Nephron progenitor cell (in vitro differentiated cells): ENCODE results near the gene STT3B.

Experiments
- DNase-seq: peaks from one replicate; pipeline ENCODE4 v3.0.0; 2021
- H3K27ac Mint-ChIP-seq: 2 replicates; pipeline ENCODE4 v1.8.0; 2021; ENCODE audit warnings: mild to moderate bottlenecking, moderate library complexity, mixed read lengths
- H3K27me3 Mint-ChIP-seq: 2 replicates; pipeline ENCODE4 v1.8.0; 2021; ENCODE audit warnings: mild to moderate bottlenecking, low read depth, mixed read lengths; ENCODE audit not compliant: poor library complexity
- H3K36me3 Mint-ChIP-seq: 2 replicates; pipeline ENCODE4 v1.8.0; 2021; ENCODE audit warnings: low read depth, mixed read lengths
- H3K4me1 Mint-ChIP-seq: 2 replicates; pipeline ENCODE4 v1.8.0; 2021; ENCODE audit warnings: mixed read lengths
- H3K4me3 Mint-ChIP-seq: 2 replicates; pipeline ENCODE4 v1.8.0; 2021; ENCODE audit warnings: mild to moderate bottlenecking, moderate library complexity, mixed read lengths
- H3K9me3 Mint-ChIP-seq: 2 replicates; pipeline ENCODE4 v1.8.0; 2021; ENCODE audit warnings: mild to moderate bottlenecking, moderate library complexity, mixed read lengths
- TF ChIP-seq, protein P1 (sequence below): fragments of 200-600 bp; sonication (generic); IDR thresholded peaks from 2 replicates; pipeline ENCODE4 v1.5.0; 2021; ENCODE audit warnings: antibody characterized with exemption

The STT3B gene

DNA sequence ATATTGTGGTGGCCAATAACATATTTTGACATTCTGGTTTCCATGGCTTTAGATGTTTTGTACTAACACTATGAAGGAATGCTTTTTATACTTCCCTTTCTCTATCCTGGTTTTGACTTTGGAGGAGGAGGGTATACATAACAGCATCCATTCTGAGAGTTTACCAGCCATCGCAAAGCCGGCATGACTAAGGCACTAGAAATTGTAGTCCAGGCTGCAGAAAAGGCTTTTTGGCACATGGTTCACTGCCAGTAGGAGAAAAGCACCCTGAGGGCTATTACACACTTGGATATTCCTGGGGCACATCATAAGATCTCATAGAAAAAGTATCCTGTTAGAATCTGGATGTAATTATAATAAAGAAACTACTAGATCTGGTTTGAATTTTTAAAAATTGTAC lies 101.8 kb downstream of the STT3B start:
- DNase-seq = no peak
- no peaks in the 10 kb centered on the region for H3K27me3 Mint-ChIP-seq
- no peaks in the 10 kb centered on the region for H3K9me3 Mint-ChIP-seq
- H3K36me3 Mint-ChIP-seq = peaks cover 72% of the 10 kb centered on the region
- no peak overlapping the region for H3K27ac Mint-ChIP-seq
- TF ChIP-seq, protein P1, sequence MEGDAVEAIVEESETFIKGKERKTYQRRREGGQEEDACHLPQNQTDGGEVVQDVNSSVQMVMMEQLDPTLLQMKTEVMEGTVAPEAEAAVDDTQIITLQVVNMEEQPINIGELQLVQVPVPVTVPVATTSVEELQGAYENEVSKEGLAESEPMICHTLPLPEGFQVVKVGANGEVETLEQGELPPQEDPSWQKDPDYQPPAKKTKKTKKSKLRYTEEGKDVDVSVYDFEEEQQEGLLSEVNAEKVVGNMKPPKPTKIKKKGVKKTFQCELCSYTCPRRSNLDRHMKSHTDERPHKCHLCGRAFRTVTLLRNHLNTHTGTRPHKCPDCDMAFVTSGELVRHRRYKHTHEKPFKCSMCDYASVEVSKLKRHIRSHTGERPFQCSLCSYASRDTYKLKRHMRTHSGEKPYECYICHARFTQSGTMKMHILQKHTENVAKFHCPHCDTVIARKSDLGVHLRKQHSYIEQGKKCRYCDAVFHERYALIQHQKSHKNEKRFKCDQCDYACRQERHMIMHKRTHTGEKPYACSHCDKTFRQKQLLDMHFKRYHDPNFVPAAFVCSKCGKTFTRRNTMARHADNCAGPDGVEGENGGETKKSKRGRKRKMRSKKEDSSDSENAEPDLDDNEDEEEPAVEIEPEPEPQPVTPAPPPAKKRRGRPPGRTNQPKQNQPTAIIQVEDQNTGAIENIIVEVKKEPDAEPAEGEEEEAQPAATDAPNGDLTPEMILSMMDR = no peak
- no peak overlapping the region for H3K4me3 Mint-ChIP-seq
- no peaks in the 10 kb centered on the region for H3K4me1 Mint-ChIP-seq

DNA sequence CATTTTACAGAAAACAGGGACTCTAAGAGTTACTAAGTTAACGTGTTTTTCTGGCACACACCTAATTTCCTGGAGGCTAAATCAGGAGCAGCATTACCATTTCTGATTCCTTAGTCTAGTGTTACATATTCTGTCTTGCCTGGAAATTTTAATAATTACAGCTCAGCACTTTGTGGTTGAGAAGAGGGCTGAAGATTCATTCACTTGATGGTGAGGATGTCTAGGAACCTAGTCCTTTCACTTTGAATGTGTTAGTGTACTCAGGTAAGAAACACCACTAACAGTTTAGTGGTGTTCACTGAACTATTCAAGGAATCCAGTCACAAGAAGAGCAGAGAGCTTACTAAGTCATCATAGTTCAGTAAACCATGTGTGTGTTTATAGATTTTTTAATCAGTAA lies 102.8 kb downstream of the STT3B start:
- peak overlapping the region; percentile 43 for H3K27ac Mint-ChIP-seq
- no peak overlapping the region for H3K4me3 Mint-ChIP-seq
- no peaks in the 10 kb centered on the region for H3K27me3 Mint-ChIP-seq
- H3K9me3 Mint-ChIP-seq = no peaks in the 10 kb centered on the region
- peaks cover 62% of the 10 kb centered on the region for H3K36me3 Mint-ChIP-seq
- DNase-seq = no peak
- TF ChIP-seq, protein P1 = no peak
- H3K4me1 Mint-ChIP-seq = no peaks in the 10 kb centered on the region

- DNase-seq = no peak
- peaks cover 57% of the 10 kb centered on the region for H3K36me3 Mint-ChIP-seq
- H3K4me1 Mint-ChIP-seq = no peaks in the 10 kb centered on the region
- no peak overlapping the region for H3K4me3 Mint-ChIP-seq
- no peak overlapping the region for H3K27ac Mint-ChIP-seq
- no peaks in the 10 kb centered on the region for H3K9me3 Mint-ChIP-seq
- TF ChIP-seq, protein P1 = no peak
- no peaks in the 10 kb centered on the region for H3K27me3 Mint-ChIP-seq
Observed at GRCh38 chr3:31636049-31636448, 103.3 kb downstream of the STT3B start.

DNA sequence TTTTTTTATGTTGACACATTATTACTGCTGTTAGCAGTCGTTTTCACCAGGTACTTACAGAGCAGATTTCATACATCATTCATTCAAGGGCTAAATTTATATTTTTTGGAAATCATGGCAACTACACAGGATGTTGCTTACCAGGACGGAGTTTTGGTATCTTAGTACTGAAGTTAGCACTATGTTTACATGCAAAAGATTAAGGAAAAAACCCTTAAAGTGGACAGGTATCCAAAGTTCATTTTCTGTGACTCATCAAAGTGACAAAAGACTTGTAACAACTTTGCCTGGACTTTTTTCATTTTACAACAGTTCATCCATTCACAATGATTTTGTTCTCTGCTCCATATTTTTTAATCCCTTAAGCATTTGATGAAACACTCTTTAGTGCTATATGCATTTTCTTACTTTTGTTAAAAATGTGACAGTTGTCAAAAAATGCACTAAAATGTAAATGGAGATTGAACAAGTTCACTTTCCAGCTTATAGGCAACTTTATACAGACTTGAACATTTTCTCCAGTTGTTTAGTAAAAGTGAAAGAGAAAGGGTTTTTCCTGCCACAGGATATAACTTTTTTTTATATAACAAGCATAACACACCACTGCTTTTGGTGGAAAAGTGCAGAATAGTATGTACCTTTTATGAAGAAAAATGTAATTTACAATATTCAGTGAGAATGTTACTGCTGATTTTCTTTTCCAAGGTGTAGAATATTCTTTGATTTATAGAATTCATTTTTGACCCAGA lies 104.1 kb downstream of the STT3B start:
- peaks cover 48% of the 10 kb centered on the region for H3K36me3 Mint-ChIP-seq
- TF ChIP-seq, protein P1 = no peak

GRCh38 chr3:31639828-31640227 lies 107.1 kb downstream of the STT3B start:
- Mint-ChIP-seq H3K27me3 (no peaks in the 10 kb centered on the region), H3K4me1 (no peaks in the 10 kb centered on the region), H3K9me3 (peaks cover 7% of the 10 kb centered on the region), H3K27ac (no peak overlapping the region), H3K4me3 (no peak overlapping the region), H3K36me3 (peaks cover 44% of the 10 kb centered on the region)
- TF ChIP-seq, protein P1 = no peak
- no peak for DNase-seq

More for the DNA sequence above, 104.1 kb downstream of the STT3B start:
- no peaks in the 10 kb centered on the region for H3K9me3 Mint-ChIP-seq
- no peaks in the 10 kb centered on the region for H3K27me3 Mint-ChIP-seq
- DNase-seq = no peak
- H3K27ac Mint-ChIP-seq = no peak overlapping the region
- H3K4me1 Mint-ChIP-seq = no peaks in the 10 kb centered on the region
- H3K4me3 Mint-ChIP-seq = no peak overlapping the region

GRCh38 chr3:31645256-31645655 lies 112.5 kb downstream of the STT3B start:
- TF ChIP-seq, protein P1 = no peak

More at GRCh38 chr3:31645256-31645655, 112.5 kb downstream of the STT3B start:
- DNase-seq = no peak
- no peak overlapping the region for H3K4me3 Mint-ChIP-seq
- H3K27me3 Mint-ChIP-seq = no peaks in the 10 kb centered on the region
- H3K9me3 Mint-ChIP-seq = peaks cover 58% of the 10 kb centered on the region
- H3K36me3 Mint-ChIP-seq = peaks cover 64% of the 10 kb centered on the region
- H3K4me1 Mint-ChIP-seq = no peaks in the 10 kb centered on the region
- no peak overlapping the region for H3K27ac Mint-ChIP-seq
